Stimulated activated naive B cell treated with anti-CD40 and anti-IgM and Interleukin-4, amounts not matched to agents 10 μg/mL and 1 μg/mL and 100 μg/mL, for 72 hours (primary cell): ENCODE results near the gene ADAM12.
A peak's percentile ranks its signal among the peaks of the same experiment; 100 is the strongest.
"Not testable (repeated sequence)": the region's sequence is repeated elsewhere in the genome, so short reads cannot be mapped to it uniquely, and the experiment has no call there.

Experiments used
- ATAC-seq, 2 donors: fragments of 150-1000 bp; cut with Tn5 transposase; replicated peaks; 2 replicates each; pipeline ENCODE4 v1.10.0; 2021; ENCODE audit warnings: moderate library complexity in 1 of 2
- DNase-seq: peaks from one replicate; pipeline ENCODE4 v3.0.0; 2021
- H3K27ac Mint-ChIP-seq: one replicate; pipeline ENCODE4 v1.8.0; 2022; ENCODE audit warnings: mild to moderate bottlenecking, mixed read lengths
- H3K27me3 Mint-ChIP-seq, 2 donors: one replicate each; pipeline ENCODE4 v1.8.0; 2022; ENCODE audit warnings: mixed read lengths in 2 of 2
- H3K36me3 Mint-ChIP-seq, 2 donors: one replicate each; pipeline ENCODE4 v1.8.0; 2022; ENCODE audit warnings: mixed read lengths in 2 of 2, mild to moderate bottlenecking in 1 of 2
- H3K4me1 Mint-ChIP-seq, 2 donors: one replicate each; pipeline ENCODE4 v1.8.0; 2022; ENCODE audit warnings: mixed read lengths in 2 of 2, mild to moderate bottlenecking in 1 of 2
- H3K4me3 Mint-ChIP-seq, 2 donors: one replicate each; pipeline ENCODE4 v1.8.0; 2022; ENCODE audit warnings: mild to moderate bottlenecking in 2 of 2, mixed read lengths in 2 of 2, moderate library complexity in 1 of 2
- H3K9me3 Mint-ChIP-seq, 2 donors: one replicate each; pipeline ENCODE4 v1.8.0; 2022; ENCODE audit warnings: mixed read lengths in 2 of 2, mild to moderate bottlenecking in 1 of 2

Gene ADAM12

GRCh38 chr10:126062131-126063032 is 325.9 kb downstream of the ADAM12 start:
- no peak for DNase-seq
- Mint-ChIP-seq H3K36me3 (no peaks in the 10 kb centered on the region), H3K27me3 (peaks cover 9 to 35% of the 10 kb centered on the region in 2 donors), H3K27ac (no peak overlapping the region), H3K4me3 (no peak overlapping the region), H3K4me1 (peaks cover 1 to 5% of the 10 kb centered on the region in 2 donors), H3K9me3 (no peaks in the 10 kb centered on the region)
- no peak for ATAC-seq

GRCh38 chr10:126061526-126061925 is 326.8 kb downstream of the ADAM12 start:
- Mint-ChIP-seq H3K27ac (no peak overlapping the region), H3K4me1 (peaks cover 1 to 5% of the 10 kb centered on the region in 2 donors), H3K27me3 (peaks cover 9 to 36% of the 10 kb centered on the region in 2 donors), H3K4me3 (no peak overlapping the region), H3K36me3 (no peaks in the 10 kb centered on the region), H3K9me3 (no peaks in the 10 kb centered on the region)
- DNase-seq (no peak), ATAC-seq (no peak)

GRCh38 chr10:126060261-126060931 is 327.9 kb downstream of the ADAM12 start:
- Mint-ChIP-seq H3K27ac (no peak overlapping the region), H3K4me3 (no peak overlapping the region), H3K27me3 (peaks cover 13 to 44% of the 10 kb centered on the region in 2 donors), H3K4me1 (peaks cover 1 to 5% of the 10 kb centered on the region in 2 donors), H3K9me3 (no peaks in the 10 kb centered on the region), H3K36me3 (no peaks in the 10 kb centered on the region)
- DNase-seq = no peak
- no peak for ATAC-seq

GRCh38 chr10:126059076-126059826 is 329.0 kb downstream of the ADAM12 start:
- Mint-ChIP-seq H3K27me3 (peaks cover 17 to 50% of the 10 kb centered on the region in 2 donors), H3K4me3 (no peak overlapping the region), H3K27ac (no peak overlapping the region), H3K9me3 (no peaks in the 10 kb centered on the region), H3K4me1 (peaks cover 1 to 5% of the 10 kb centered on the region in 2 donors), H3K36me3 (no peaks in the 10 kb centered on the region)
- ATAC-seq = no peak
- no peak for DNase-seq

- Mint-ChIP-seq H3K27ac (no peak overlapping the region), H3K4me3 (no peak overlapping the region), H3K4me1 (peaks cover 1 to 5% of the 10 kb centered on the region in 2 donors), H3K27me3 (peaks cover 23 to 54% of the 10 kb centered on the region in 2 donors), H3K36me3 (no peaks in the 10 kb centered on the region), H3K9me3 (no peaks in the 10 kb centered on the region)
- ATAC-seq (no peak), DNase-seq (no peak)
Measured at GRCh38 chr10:126058507-126058906, 329.8 kb downstream of the ADAM12 start.

GRCh38 chr10:126058104-126058503 is 330.2 kb downstream of the ADAM12 start:
- no peak for DNase-seq
- Mint-ChIP-seq H3K27ac (no peak overlapping the region), H3K9me3 (no peaks in the 10 kb centered on the region), H3K36me3 (no peaks in the 10 kb centered on the region), H3K27me3 (peaks cover 23 to 54% of the 10 kb centered on the region in 2 donors), H3K4me1 (peaks cover 1 to 5% of the 10 kb centered on the region in 2 donors), H3K4me3 (no peak overlapping the region)
- no peak for ATAC-seq

GRCh38 chr10:126057494-126057893 is 330.8 kb downstream of the ADAM12 start:
- ATAC-seq (no peak), DNase-seq (no peak)
- Mint-ChIP-seq H3K27ac (no peak overlapping the region), H3K36me3 (no peaks in the 10 kb centered on the region), H3K27me3 (peaks cover 25 to 54% of the 10 kb centered on the region in 2 donors), H3K4me3 (no peak overlapping the region), H3K4me1 (peaks cover 1 to 5% of the 10 kb centered on the region in 2 donors), H3K9me3 (no peaks in the 10 kb centered on the region)

GRCh38 chr10:126054191-126054590 is 334.1 kb downstream of the ADAM12 start:
- peaks cover 8 to 14% of the 10 kb centered on the region in 2 donors for H3K4me1 Mint-ChIP-seq
- no peak overlapping the region for H3K27ac Mint-ChIP-seq
- ATAC-seq (no peak), DNase-seq (no peak)
- H3K4me3 Mint-ChIP-seq = no peak overlapping the region
- H3K27me3 Mint-ChIP-seq = peaks cover 43 to 45% of the 10 kb centered on the region in 2 donors
- no peaks in the 10 kb centered on the region for H3K9me3 Mint-ChIP-seq
- H3K36me3 Mint-ChIP-seq = no peaks in the 10 kb centered on the region

- Mint-ChIP-seq H3K4me3 (no peak overlapping the region), H3K36me3 (no peaks in the 10 kb centered on the region), H3K27ac (peak overlapping the region; percentile 4), H3K27me3 (peaks cover 29 to 41% of the 10 kb centered on the region in 2 donors), H3K4me1 (peaks cover 8 to 14% of the 10 kb centered on the region in 2 donors), H3K9me3 (no peaks in the 10 kb centered on the region)
- no peak for ATAC-seq
- no peak for DNase-seq
Measured at GRCh38 chr10:126052171-126052570, 336.1 kb downstream of the ADAM12 start.

- H3K4me3 Mint-ChIP-seq = no peak overlapping the region
- no peak for DNase-seq
- no peak overlapping the region for H3K27ac Mint-ChIP-seq
- H3K4me1 Mint-ChIP-seq = peaks cover 8 to 14% of the 10 kb centered on the region in 2 donors
- H3K9me3 Mint-ChIP-seq = no peaks in the 10 kb centered on the region
- peaks cover 17 to 29% of the 10 kb centered on the region in 2 donors for H3K27me3 Mint-ChIP-seq
- ATAC-seq = peak in 1 of 2 donors; percentile 23
- H3K36me3 Mint-ChIP-seq = no peaks in the 10 kb centered on the region
Measured at GRCh38 chr10:126049759-126050700, 338.2 kb downstream of the ADAM12 start.

GRCh38 chr10:126047749-126048148 is 340.5 kb downstream of the ADAM12 start:
- H3K36me3 Mint-ChIP-seq, H3K4me3 Mint-ChIP-seq, H3K27ac Mint-ChIP-seq, H3K9me3 Mint-ChIP-seq, DNase-seq, ATAC-seq: not testable (repeated sequence)
- Mint-ChIP-seq H3K4me1 (peaks cover 11 to 24% of the 10 kb centered on the region in 2 donors), H3K27me3 (peaks cover 11 to 22% of the 10 kb centered on the region in 2 donors)

GRCh38 chr10:126046831-126047230 is 341.4 kb downstream of the ADAM12 start:
- H3K36me3 Mint-ChIP-seq = no peaks in the 10 kb centered on the region
- ATAC-seq (no peak), DNase-seq (no peak)
- no peaks in the 10 kb centered on the region for H3K9me3 Mint-ChIP-seq
- peaks cover 10 to 15% of the 10 kb centered on the region in 2 donors for H3K27me3 Mint-ChIP-seq
- H3K4me3 Mint-ChIP-seq = no peak overlapping the region
- peaks cover 19 to 33% of the 10 kb centered on the region in 2 donors for H3K4me1 Mint-ChIP-seq
- no peak overlapping the region for H3K27ac Mint-ChIP-seq

GRCh38 chr10:126045861-126046260 is 342.4 kb downstream of the ADAM12 start:
- no peak overlapping the region for H3K4me3 Mint-ChIP-seq
- H3K36me3 Mint-ChIP-seq = peaks cover 2 to 3% of the 10 kb centered on the region in 2 donors
- no peak overlapping the region for H3K27ac Mint-ChIP-seq
- DNase-seq (no peak), ATAC-seq (no peak)
- H3K4me1 Mint-ChIP-seq = peaks cover 28 to 43% of the 10 kb centered on the region in 2 donors
- H3K27me3 Mint-ChIP-seq = peaks cover under 1 to 6% of the 10 kb centered on the region in 2 donors
- H3K9me3 Mint-ChIP-seq = no peaks in the 10 kb centered on the region
